Measurements from ENCODE around the gene MICAL3. TPM values are rescaled to one million over a fixed set of nuclear protein-coding genes. Genes with fewer than 3 reads are reported as not detected.
A peak's percentile ranks its signal among the peaks of the same experiment; 100 is the strongest.

MICAL3 gene
- total and polyA plus RNA-seq, 7 donors = 9.6 to 94.2 (median 35.0) TPM

DNA sequence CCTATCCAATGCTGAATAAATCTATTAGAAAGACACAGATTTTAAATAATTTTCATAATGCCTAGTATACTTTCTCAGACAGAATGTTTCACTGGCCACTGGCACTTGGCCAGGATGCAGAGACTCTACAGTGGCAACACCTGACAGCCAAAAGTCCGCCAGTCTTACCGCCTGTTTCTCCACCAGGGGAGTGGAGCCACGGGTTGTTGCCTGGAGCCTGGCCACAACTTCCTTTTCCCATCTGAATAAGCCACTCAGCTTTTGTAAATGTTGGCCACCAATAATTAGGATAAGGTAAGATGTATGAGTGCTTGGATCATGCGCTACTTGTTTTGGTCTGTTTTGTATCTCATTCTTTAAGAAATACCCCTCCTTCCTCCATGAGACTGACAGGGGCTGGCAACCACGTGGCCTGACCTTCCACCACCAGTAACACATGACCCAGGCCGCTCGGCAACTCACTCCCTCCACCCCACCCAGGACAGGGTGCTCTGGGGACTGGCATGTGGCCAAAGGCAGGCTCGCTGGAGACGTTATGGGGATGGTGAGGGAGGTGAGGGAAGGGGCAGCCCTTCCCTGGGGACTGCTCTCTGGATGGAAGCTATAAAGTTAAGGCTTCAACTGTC lies 157.1 kb downstream of the MICAL3 start:
- WGBS, 2 donors = 19 to 43% methylated on average over 9 of the region's 9 CpGs
- peak overlapping the region; percentile 27 to 72 (median 64) for H3K27ac ChIP-seq
- no peaks in the 10 kb centered on the region for H3K27me3 ChIP-seq
- TF ChIP-seq POLR2A (IDR thresholded peaks at IDR 0.05) (no peak), CTCF (IDR thresholded peaks at IDR 0.05) (peak in 3 of 4 experiments; percentile 20 to 49 (median 20)), EP300 (IDR thresholded peaks at IDR 0.05) (no peak), POLR2AphosphoS5 (IDR thresholded peaks at IDR 0.05) (peak in 3 of 4 donors; percentile 2 to 27 (median 15))
- no peak overlapping the region for H3K4me3 ChIP-seq
- peaks cover 15 to 68% (median 34%) of the 10 kb centered on the region in 4 donors for H3K36me3 ChIP-seq
- peak; percentile 84 for DNase-seq
- peaks cover 0 to 38% (median 32%) of the 10 kb centered on the region in 4 donors for H3K4me1 ChIP-seq
- H3K9me3 ChIP-seq = no peaks in the 10 kb centered on the region
- intact Hi-C loops (cut with DNase I) = no loop called here

DNA sequence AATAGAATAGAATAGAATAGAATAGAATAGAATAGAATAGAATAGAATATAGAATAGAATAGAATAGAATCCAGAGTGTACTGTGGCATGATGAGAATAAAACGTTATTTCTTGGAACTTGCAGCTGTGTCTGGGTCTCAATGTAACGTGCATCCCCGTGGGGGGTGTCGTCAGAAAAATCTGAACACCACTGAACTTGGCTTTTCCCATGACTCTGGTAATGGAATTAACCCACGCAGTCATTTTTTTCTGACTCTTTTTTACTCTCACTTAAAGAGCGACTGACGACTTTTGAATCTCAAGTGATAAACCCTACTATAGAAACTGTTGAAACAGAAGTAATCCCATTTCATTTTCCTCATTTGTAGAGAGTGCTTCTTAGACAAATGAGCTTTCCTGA lies 157.7 kb downstream of the MICAL3 start:
- Histone ChIP-seq H3K27me3 (no peaks in the 10 kb centered on the region), H3K36me3 (peaks cover 9 to 67% (median 31%) of the 10 kb centered on the region in 4 donors), H3K4me1 (peaks cover 0 to 38% (median 32%) of the 10 kb centered on the region in 4 donors), H3K4me3 (no peak overlapping the region), H3K9me3 (no peaks in the 10 kb centered on the region), H3K27ac (peak overlapping the region in 3 of 4 donors; percentile 57 to 72 (median 72))
- WGBS, 2 donors = 89 to 92% methylated on average over 7 of the region's 7 CpGs
- intact Hi-C loops (cut with DNase I) = no loop called here
- TF ChIP-seq POLR2AphosphoS5 (IDR thresholded peaks at IDR 0.05) = no peak
- no peak for TF ChIP-seq EP300 (IDR thresholded peaks at IDR 0.05)
- no peak for TF ChIP-seq CTCF (IDR thresholded peaks at IDR 0.05)
- TF ChIP-seq POLR2A (IDR thresholded peaks at IDR 0.05) = no peak
- DNase-seq = no peak

DNA sequence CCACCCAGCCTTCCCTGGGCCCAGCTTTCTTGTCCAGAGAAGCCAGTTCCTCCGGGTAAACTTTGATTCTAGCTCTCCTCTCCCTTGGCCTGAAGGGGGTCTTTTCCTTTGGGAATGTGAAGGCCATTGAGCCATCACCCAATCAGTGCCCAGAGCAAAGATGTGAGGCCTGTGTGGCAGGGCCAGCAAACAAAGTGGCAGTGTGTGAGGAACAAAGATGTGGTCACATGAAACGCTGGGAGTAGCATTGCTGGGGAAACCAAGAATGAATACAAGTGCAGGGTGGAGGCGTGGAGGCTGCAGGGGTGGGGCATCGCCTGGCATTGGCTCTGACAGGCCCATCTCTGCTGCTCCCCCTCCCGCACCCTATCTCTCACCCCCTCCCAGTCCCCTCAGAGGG lies 158.2 kb downstream of the MICAL3 start:
- Histone ChIP-seq H3K36me3 (peaks cover 4 to 67% (median 29%) of the 10 kb centered on the region in 4 donors), H3K4me3 (peak overlapping the region in 2 of 4 donors; percentile 1 to 14), H3K27me3 (no peaks in the 10 kb centered on the region), H3K9me3 (no peaks in the 10 kb centered on the region), H3K4me1 (peaks cover 0 to 38% (median 32%) of the 10 kb centered on the region in 4 donors), H3K27ac (peak overlapping the region; percentile 33 to 72 (median 67))
- intact Hi-C loops (cut with DNase I) = no loop called here
- TF ChIP-seq POLR2A (IDR thresholded peaks at IDR 0.05) (no peak), CTCF (IDR thresholded peaks at IDR 0.05) (no peak), EP300 (IDR thresholded peaks at IDR 0.05) (no peak), POLR2AphosphoS5 (IDR thresholded peaks at IDR 0.05) (peak in 3 of 4 donors; percentile 12 to 53 (median 53))
- WGBS, 2 donors = 82 to 88% methylated on average over 5 of the region's 5 CpGs
- DNase-seq = no peak

GRCh38 chr22:17865183-17866055 lies 158.9 kb downstream of the MICAL3 start:
- DNase-seq = no peak
- H3K27me3 ChIP-seq = no peaks in the 10 kb centered on the region
- no peaks in the 10 kb centered on the region for H3K9me3 ChIP-seq
- peak overlapping the region; percentile 33 to 72 (median 67) for H3K27ac ChIP-seq
- peak in 1 of 4 donors; percentile 45 for TF ChIP-seq POLR2AphosphoS5 (IDR thresholded peaks at IDR 0.05)
- TF ChIP-seq CTCF (IDR thresholded peaks at IDR 0.05) = no peak
- no peak for TF ChIP-seq EP300 (IDR thresholded peaks at IDR 0.05)
- WGBS, 2 donors = 84 to 91% methylated on average over 23 of the region's 23 CpGs
- peaks cover 0 to 61% (median 22%) of the 10 kb centered on the region in 4 donors for H3K36me3 ChIP-seq
- intact Hi-C loops (cut with DNase I) = no loop called here
- H3K4me3 ChIP-seq = peak overlapping the region in 2 of 4 donors; percentile 1 to 14
- peaks cover 0 to 41% (median 33%) of the 10 kb centered on the region in 4 donors for H3K4me1 ChIP-seq
